Stimulated activated CD8-positive, alpha-beta memory T cell treated with anti-CD3 and anti-CD28 coated beads, Interleukin-4, amount 100 ng/mL, for 24 hours (primary cell): ENCODE data around the gene COPS9.

Source experiments
- DNase-seq: peaks from one replicate; pipeline ENCODE4 v3.0.0-alpha.2; 2020; ENCODE audit warnings: low read depth

The COPS9 gene

DNA sequence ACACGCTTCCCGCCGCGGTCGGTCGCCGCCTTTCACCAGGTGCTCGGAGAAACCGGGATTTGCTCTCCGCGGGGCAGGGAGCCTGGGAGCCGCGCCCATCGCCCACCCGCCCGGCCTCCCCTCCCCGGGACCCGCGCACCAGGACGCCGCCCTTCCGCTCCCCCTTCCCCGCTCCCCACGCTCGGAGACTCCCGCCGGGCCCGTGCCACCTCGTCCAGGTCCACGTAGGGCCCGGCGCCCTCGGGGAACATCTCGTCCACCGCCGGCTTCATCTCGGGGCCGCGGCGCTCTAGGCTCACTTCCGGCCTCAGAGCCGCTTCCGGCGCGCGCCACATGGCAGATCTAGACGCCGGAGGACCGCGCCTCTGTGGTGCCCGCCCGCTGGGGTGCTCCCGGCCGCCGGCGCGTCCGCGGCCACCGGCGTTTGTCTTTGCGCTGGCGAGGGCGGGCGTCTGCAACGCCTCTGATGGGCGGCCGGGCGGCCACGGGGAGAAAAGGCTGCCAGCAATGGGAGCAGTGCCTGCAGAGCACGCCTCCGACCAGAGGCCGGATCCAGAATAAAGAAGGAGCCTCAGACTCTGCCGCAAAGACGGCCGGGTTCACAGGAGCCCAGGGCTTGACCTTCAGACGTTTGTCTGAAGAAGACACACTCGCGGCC is at the start of gene COPS9:
TSS of gene COPS9 (minus strand) at position 293 of the 658 bp plus-strand sequence. CDS start at position 272, 21 bp downstream.
- peak; percentile 80 for DNase-seq

DNA sequence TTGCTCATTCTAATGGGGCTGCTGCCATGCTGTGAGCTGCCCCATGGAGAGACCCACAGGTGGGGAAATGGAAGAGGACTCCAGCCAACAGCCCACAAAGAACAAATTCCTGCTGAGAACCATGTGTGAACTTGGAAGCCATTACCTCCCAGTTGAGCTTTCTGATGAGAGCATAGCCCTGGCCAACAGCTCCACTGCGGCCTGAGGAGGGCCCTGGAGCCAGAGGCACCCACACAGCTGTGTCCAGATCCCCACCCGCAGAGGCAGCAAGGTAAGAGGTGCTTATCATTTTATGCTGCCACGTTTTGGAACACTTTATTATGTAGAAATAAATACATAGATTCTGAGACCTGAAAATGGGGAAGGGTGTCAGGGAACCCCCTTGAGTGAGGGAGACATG is 48.6 kb upstream of the COPS9 start:
- DNase-seq = no peak

DNA sequence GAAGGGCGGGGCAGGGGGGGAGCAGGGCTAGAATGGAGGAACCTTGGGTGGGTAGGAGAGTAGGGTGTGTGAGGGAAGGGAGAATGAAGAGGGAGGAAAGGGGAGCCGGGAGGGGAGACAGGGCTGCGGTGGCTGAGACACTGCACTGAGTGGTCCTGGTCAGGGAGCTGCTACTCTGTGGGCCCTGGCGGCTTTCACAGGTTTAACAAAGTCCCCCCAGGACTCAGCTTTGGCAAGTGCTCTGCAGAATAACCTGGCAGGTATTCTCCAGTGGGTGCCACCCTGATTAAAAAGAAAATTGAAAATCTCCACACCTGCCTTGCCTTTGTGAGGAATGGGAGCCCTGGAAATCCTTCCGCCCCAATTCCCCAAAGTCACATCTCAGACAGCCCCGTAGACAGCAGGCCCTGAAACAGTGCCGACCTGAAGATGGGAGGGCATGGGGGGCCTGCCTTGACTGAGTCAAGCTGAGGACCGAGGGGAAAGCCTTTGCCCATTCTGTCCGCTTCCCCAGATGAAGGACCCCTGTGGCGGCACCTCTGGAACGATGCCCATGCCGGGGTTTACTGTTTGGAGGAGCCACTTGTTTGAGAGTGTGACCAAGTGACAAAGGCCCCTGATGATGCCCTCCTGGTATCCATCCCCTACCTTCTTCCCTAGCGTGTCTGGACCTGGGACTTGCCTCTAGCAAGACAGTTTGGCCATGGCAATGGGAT is 47.9 kb upstream of the COPS9 start:
- DNase-seq = no peak

DNA sequence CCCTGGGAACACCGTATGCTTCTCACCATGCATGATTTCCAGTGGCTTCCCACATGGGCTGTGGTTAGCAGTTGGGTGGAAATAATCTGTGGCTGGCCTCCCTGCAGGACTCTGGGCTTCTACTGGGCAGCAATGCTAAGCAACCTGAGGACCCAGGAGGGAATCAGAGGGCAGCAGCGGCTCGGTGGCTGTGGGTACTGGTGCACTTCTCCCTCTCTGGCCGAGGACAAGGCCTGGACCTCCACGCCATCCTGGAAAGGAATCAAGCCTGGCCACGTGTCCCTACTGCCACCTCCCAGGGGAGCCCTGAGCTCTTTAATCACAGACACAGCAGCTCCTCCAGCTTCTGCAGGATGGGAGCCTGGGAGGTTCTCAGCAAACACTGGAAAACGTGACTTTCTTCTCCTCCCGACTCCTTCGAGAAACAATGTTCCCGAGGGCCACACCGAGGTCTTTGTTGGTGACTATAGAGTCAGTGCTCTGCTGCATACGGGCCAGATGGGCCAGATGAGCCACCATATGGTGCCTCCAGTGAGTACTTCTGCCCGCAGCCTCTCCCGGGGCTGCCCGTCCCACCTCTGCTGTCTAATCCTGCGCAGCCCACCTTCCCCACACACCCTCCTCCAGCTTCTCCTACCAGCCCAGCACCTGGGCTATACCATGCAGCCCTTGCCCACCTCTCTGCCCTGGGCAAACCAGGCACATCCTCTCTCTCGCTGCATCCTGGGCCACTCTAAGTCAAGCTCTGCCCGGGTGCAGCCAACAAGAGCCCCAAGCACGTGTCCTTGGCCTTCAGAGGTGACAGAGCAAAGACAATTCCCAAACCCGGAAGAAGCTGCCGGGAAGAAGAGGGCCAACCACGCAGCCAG is 47.1 kb upstream of the COPS9 start:
- DNase-seq = no peak

DNA sequence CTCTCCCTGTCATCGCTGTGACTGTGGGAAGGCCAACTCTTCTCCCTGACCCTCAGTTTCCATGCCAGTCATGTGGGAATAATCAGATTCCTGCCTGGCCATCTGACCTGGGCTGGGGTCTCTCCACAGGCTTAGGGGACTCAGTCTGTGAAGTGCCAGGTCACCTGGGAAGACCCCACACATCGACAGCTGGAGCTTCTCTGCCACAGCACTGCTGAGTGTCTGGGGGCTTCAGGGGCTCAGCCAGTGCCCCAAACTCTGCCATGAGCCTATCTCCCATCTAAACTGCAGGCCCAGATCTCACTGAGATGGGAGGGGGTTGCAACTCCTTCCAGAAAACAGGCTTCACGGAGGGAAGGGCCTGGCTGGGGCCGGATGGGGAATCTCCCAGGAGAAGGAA is 46.4 kb upstream of the COPS9 start:
- no peak for DNase-seq

DNA sequence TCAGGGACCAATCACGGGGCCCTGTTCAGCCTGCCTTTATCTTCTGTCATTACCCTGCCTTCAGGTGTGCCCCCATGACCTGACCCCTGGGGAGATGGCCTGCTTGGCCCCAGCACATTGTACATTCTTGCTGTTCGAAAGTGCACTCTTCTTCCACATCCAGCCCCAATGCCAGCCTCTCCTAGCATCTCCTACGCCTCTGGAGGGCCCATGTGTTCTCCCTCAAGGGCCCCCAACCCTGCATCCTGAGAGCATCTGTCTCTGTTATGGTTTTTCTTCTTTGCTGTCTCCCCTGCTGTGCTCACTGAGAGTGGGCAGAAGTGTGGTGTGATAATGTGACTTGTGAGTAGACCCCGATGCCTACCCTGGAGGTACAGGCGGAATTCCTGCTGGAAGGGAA is 45.9 kb upstream of the COPS9 start:
- DNase-seq = no peak

DNA sequence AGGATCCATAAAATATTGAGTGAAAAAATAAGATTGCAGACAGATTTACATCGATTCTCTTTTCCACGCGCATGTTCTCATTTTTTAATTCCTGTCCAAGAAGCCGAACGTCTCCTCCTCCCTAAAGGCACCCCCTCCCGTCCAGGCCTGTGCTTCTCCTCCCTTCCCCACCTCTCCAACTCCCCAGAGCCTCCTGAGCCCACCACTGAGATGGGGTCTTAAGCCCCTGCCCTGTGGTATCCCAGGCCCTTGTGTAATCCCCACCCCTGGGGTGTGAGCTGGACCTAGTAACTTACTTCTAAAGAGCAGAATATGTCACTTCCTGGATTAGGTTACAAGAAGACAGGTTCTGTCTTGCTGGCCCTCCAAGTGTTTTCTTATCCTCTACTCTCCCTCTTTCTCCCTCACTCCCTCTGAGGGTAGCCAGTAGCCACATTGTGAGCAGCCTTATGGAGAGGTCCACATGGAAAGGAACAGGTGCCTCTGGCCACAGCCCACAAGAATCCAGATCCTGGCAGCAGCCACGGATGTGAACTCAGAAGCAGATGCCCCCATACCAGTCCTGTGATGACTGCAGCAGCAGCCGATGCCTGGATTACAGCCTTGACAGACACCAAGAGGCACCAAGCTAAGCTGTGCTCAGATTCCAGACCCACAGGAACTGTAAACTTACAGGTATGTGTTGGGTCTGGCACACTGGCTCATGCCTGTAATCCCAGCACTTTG is 44.0 kb upstream of the COPS9 start:
- no peak for DNase-seq

DNA sequence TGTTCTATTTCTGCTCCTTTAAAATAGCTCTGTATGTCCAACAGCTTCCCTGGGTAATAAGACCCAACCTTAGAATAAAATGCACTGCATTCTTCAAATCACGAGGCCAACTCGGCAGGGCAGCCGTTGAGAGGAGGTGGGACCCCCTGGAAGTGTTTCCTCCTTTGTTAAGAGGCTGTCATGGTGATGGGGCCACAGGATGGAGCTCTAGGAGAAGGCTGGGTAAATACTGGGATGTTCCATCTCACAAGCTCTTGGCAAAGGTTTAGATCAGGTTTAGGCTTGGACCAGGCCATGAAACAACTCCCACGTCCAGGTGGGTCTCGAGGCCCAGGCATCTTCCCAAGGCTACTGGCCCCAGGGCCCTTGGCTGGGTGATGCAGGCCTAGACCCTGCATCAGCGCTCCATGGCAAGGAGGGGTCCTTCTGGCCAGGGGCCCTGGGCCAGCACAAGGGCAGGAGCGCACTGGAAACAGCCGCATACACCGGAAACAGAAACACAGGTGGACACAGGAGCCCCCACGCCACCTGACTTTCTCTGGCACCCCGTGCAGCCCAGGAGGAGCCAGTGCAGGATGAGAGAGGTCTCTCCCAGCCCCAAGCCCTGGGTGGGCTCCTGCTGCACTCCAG is 43.2 kb upstream of the COPS9 start:
- DNase-seq = no peak

DNA sequence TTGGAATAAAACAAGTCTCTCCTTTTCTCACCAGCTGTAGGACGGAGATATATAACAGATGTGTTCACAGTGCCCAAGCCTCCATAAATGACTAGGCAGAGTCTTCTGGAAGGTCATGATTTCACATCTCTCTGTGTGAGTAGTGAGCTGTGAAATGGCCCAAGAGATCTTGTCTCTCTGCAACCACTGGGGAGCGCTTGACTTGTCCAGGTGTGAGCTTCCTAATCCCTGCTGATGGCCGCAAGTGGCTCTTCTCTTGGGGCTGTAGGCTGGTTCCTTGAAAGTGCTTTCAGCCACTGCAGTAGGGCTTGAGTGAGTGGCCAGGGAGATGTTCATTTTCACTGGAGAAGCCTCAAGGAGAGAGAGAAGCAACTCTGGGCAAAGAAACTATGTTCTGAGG is 42.5 kb upstream of the COPS9 start:
- DNase-seq = no peak

DNA sequence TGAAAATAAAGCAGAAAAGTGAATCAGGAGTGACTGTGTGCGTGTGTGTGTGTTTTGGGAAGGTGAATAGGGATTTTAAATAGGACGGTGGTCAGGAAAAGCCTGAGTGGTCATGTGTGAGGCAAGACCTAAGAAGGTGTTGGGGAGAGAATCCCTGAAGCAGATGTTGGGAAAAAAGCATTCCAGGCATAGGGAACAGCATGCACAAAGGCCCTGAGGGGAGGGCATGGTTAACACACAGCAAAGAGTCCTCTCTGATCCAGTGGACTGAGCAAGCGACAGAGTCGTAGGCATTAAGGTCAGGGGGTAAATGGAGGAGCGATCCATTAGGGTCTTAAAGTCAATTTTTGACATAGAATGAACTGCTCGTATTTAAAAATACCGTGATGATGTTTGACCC is 38.4 kb upstream of the COPS9 start:
- DNase-seq = no peak

DNA sequence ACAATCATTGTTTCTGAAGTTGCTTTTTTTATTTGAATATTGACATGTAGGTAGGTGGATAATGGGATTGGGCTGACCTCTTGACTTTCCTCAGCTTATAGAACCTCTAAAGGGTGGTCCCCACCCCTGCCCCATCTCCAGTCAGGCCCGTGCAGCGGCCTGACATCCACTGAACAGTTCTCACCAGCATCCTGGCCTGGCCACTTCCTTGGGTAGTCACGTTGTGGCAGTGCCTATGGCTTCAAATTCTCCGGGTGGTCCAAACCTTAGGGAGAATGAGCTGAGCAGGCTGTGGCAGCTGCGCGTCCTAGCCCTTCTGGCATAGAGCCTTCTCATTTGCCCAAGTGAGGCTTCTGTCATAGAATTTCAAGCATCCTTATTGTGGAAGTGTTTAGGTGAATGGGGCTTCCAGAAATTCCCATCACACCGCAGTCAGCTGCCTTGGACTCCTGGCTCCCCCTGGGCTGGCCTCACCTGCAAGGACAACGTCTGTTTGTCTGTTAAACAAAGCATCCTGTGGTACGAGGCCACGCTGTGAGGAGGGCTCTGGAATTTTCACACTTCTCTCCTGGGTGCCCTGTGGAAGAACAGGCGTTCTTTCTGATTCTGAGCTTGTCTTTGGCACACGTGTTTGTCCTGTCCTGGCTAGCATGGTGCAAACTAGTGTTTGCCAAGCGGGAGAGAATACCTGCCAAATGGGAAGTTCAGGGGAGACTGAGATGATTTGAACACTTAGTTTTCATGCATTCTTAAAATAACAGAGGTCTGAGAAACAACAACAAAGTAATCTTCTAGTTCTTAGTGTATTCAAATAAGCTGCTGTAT is 36.2 kb upstream of the COPS9 start:
- DNase-seq = no peak

DNA sequence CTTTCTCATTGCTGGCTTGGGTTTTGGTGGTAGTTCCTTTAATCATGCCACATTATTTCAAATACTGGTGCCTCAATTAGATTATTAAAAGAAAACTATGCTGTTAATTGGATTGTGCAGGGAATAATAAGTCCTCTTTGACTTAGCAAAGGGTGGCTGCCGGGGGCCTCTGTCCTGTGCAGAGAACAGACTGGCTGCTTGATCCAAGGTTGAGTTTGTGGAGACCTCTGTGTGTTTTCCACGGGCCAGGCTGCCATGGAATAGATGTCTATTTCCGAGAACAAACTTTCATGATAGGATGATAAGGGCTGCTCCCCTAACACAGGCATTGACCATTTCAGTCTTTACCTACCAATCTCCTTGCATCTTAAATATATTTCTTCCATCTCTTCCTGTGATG is 34.8 kb upstream of the COPS9 start:
- no peak for DNase-seq

DNA sequence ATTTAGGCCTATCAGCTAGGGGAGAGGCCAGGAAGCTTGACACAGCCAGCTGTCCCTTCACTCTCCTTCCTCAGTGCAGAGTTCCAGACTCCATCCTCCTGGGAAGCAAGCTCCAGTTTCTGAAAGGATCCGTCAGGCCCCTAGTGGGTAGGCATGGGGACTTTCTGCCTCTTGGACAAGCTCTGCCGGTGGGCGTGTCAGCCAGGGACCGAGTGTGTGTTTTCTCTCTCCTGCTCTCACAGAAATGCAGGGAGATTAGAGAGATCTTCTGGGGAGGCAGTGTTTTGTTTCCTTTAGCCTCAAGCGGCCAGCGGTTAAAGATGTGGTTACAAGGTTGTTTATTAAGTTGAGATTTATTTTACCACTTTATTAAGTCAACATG is 34.2 kb upstream of the COPS9 start:
- DNase-seq = no peak

DNA sequence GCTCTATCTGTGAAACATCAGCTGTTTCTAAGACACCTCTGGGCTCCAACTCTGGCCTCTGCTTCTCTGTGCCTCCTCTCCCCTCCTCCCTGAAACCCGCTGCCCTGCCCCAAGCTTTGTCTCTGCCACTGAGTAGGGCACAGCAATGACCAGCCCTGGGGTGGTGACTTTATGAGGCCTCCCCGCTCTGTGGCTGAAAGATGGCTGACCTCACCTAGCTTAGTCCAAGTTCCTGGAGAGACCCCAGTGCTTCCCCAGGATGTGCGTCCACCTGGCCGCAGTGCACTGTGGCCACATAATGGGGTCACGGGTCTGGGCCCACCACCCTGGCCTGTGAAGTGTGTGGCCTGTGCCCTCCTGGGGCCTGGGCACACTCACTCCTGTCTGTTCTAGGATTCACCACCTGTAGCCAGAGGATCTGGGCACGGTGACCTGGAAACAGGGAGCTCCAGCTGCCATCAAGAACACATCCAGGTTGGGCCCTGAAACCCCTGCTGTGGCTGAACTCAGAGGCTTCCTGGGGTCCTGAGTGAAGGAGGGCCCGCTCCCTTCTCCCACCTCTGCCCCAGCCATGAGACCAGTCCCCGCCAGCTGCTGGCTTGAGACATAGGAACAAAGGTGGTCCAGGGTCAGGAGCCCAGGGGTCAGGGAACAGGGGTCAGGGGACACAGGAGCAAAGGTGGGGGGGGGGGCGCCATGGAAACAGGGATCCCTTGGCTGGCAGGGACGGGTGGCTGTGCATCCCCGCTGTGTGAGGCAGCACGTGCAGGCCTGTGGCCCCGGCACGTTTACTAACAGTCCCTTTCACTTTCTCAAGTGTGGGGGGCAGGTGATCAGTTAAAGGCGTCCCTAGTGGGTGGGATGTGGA is 33.6 kb upstream of the COPS9 start:
- DNase-seq = no peak

DNA sequence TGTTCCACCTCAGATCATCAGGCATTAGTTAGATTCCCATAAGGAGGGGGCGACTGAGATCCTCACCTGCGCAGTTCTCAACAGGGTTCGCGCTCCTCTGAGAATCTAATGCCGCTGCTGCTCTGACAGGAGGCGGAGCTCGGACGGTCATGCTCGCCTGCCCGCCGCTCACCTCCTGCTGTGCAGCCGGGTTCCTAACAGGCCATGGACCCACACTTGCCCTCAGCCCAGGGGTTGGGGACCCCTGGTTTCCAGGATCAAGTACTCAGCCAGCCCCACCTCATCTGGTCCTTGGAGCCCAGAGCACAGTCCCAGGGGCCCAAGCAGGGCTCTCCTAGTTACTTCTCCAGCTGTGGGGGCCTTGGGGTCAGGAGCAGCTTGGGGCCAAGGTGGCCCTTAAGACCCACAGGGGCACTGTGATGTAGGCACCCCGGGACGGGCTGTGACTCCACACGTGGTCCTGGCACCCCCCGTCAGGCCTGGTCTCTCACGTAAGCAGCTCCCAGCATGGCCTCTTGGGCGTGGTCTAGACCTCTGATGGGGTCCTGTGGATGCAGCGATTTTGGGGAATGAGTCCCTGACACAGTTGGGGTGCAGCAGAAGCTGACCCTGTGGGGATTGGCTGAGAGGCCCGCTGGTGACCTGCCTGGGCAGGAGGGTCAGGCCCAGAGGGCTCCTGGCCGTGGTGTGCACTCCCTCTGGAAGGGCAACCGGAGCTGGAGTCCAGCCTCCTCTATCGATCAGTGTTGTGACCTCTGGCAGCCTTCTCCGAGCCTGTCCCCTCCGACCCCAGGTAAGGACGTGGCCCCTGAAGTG is 32.6 kb upstream of the COPS9 start:
- DNase-seq = no peak

DNA sequence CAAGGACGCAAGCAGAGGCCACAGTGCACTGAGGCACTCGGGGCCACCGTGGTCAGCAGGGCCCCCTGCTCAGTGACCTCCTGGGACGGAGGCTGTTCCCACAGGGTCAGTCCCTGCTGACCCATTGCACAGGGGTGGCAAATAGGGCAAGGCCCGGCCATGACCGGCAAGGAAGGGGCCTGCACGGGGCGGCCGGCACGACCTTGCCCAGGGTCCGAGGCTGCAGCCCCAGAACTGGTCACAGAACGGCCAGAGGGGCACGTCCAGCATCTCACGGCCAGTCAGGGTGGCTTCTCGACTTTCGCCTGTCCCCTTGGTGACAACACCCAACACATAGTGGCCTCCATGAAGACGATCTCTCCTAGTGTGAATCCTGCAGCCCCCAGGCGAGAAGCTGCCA is 31.9 kb upstream of the COPS9 start:
- no peak for DNase-seq

DNA sequence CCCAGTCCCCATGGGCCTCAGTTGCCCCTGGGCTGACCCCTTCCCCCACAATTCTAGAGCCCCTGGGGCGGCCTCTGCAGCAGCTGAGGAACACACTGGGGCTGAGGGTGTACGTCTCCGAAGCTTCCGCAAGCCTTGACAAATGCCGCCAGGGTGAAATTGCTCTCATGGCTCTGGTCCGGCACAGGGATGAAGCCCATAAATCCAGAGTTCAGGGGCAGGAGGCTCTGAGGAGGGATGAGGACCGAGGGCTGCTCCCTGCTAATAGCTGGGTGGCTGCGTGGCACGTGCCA is 31.4 kb upstream of the COPS9 start:
- no peak for DNase-seq

DNA sequence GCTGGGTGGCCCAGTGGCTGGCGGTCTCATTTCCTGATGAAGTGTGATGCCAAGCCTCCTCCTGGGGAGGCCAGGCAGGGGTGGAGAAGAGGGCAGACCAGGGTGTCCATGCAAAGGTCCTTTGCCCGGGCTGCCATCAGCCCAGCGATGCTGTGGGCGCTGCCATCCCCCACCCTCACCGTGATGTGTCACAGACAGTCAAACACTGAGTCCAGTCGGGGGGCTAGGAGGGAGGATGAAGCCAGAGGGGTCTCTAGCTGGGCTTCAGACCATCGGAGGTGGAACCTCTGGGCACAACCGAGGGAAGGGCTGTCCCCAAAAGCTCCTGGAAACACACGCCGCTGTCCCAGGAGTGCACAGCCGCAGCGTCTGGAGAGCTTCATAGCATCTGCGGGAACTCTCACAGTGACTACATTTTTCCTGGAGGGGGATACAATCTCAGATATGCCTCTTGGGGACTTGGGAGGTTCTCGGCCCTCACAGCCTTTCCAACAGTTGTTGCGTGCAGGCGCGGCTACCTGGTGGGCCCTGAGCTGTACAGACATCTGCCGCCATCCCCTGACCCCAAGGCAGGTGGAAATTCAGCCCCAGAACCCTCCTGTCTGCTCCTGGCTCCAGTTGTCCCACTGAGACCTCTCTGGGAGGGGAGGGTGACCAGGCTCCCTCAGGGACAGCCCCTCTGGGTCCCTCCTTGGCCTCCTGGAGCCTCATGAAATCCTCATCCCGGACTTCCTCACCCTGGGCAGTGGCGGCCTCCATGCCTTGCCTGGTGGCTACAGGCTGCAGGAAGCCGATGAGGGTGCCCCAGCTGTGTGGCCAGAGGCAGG is 30.9 kb upstream of the COPS9 start:
- no peak for DNase-seq
